ENCODE results near the gene DMGDH. TPM values are rescaled to one million over a fixed set of nuclear protein-coding genes. Genes with fewer than 3 reads are reported as not detected.
A peak's percentile ranks its signal among the peaks of the same experiment; 100 is the strongest.

Gene DMGDH
- total and polyA plus RNA-seq, 10 of the 15 experiments (the other 5 are each of a cell fraction or from before 2014, with no cell fraction given) = 0.22 to 1.5 (median 0.44) TPM; not detected in 3

DNA sequence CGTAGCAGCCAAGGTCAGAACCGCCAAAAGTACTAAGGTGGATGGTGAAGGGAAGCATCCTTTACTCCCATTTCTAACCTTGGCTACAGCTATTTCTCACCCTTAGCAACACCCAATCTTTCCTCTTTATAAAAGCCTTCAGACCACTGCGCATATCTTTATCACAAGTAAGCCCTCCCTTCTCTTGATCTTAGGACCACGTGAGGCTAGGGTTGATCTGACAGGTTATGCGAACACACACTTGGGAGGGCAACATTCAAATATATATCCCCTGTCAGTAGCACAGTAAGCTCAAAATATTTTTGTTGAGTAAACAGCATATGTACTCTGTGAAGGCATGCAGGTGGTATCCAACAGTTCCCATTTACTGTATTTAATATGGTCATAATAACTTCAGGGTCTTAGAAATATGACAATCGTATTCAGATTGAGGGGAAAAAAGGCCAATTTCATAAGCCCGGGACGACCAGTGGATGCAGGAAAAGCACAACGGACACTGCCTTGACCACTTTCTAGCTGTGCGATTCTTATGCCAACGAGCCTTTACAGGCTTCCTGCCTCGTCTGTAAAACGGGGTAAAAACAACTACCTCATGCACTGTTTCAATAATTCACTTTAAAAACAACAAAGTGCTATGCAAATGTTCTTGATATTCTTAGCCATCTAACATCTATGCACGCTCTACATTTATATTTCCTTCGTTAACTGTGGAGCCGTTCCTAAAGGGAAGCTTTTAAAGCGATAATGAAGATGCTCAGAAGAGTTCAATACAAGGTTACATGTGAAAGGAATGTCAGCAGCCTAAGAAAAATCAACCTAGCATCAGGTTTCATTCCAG is 85.7 kb downstream of the DMGDH start:
- peak overlapping the region; percentile 94 for H3K4me3 ChIP-seq
- POLR2A ChIA-PET = interaction anchor here (0.6 to 1.4 kb wide), 4 partner anchors 25 to 257 kb away, joined by 3 to 5 read pairs (median 4); no protein-coding TSS in a partner anchor
- SMC1A ChIA-PET (ENCODE audit: uncharacterized antibody, unreplicated experiment) = interaction anchor here (0.7 to 3.7 kb wide), 12 partner anchors 20 to 446 kb away, joined by 3 to 22 read pairs (median 3); no protein-coding TSS in a partner anchor
- H3K27me3 ChIP-seq (replicated peaks in 1 of 2; ENCODE audit: control insufficient read depth in 2 of 2, insufficient read depth in 2 of 2, low read length in 1 of 2) = no peaks in the 10 kb centered on the region
- peaks cover 15% of the 10 kb centered on the region for H3K79me2 ChIP-seq (ENCODE audit: control insufficient read depth, insufficient read depth, low read length)
- no peaks in the 10 kb centered on the region for H3K36me3 ChIP-seq (ENCODE audit: control insufficient read depth in 2 of 2, insufficient read depth in 2 of 2, low read length in 1 of 2)
- peak overlapping the region; percentile 85 for H3K9ac ChIP-seq (ENCODE audit: control insufficient read depth, insufficient read depth, low read length)
- H4K20me1 ChIP-seq (ENCODE audit: control insufficient read depth, insufficient read depth) = no peaks in the 10 kb centered on the region
- H2AFZ ChIP-seq (ENCODE audit: control insufficient read depth, low read depth, low read length) = peak overlapping the region; percentile 83
- no peak for DNase-seq (ENCODE audit: low read depth, low spot score)
- CTCF ChIA-PET = interaction anchor here (0.6 to 4.6 kb wide), 12 partner anchors 8 to 691 kb away, joined by 3 to 61 read pairs (median 4); no protein-coding TSS in a partner anchor
- H3K4me1 ChIP-seq (ENCODE audit: control insufficient read depth, insufficient read depth, low read length) = peaks cover 20% of the 10 kb centered on the region
- peak; percentile 21 for ATAC-seq
- in situ Hi-C loops (cut with MboI) = no loop called here
- RAD21 ChIA-PET (ENCODE audit: unreplicated experiment) = interaction anchor here (1.0 to 3.8 kb wide), 7 partner anchors 37 to 439 kb away, joined by 3 to 19 read pairs (median 4); no protein-coding TSS in a partner anchor
- TF ChIP-seq ETV6 (conservative IDR thresholded peaks at IDR 0.05 in 1 of 2, IDR thresholded peaks at IDR 0.05 in 1 of 2; ENCODE audit: borderline replicate concordance in 1 of 2, low read depth in 1 of 2) (no peak), RAD51 (IDR thresholded peaks at IDR 0.05) (peak; percentile 72; the same call in 1 of the 2 replicates), SMARCA5 (IDR thresholded peaks at IDR 0.05) (no peak), YY1 (IDR thresholded peaks at IDR 0.05; ENCODE audit: low read depth, low read length) (no peak), MEF2A (IDR thresholded peaks at IDR 0.05; ENCODE audit: insufficient read depth, low read depth, low read length) (no peak), PML (IDR thresholded peaks at IDR 0.05; ENCODE audit: low read length) (peak; percentile 44; the same call in 1 of the 2 replicates), RELA (IDR thresholded peaks at IDR 0.05; ENCODE audit: borderline replicate concordance, partially characterized antibody) (no peak), GATAD2B (conservative IDR thresholded peaks at IDR 0.05; ENCODE audit: low read depth) (no peak), PAX5 (IDR thresholded peaks at IDR 0.05; ENCODE audit: borderline replicate concordance, low read depth, low read length) (no peak), ZNF24 (IDR thresholded peaks at IDR 0.05) (no peak), CBX5 (IDR thresholded peaks at IDR 0.05; ENCODE audit: low read depth) (0 out of 2 replicates have a peak, but pooled peaks have one; percentile 7), JUND (IDR thresholded peaks at IDR 0.05; ENCODE audit: low read depth, low read length) (no peak)
- TF ChIP-seq, protein P1, sequence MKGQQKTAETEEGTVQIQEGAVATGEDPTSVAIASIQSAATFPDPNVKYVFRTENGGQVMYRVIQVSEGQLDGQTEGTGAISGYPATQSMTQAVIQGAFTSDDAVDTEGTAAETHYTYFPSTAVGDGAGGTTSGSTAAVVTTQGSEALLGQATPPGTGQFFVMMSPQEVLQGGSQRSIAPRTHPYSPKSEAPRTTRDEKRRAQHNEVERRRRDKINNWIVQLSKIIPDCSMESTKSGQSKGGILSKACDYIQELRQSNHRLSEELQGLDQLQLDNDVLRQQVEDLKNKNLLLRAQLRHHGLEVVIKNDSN (IDR thresholded peaks at IDR 0.05; ENCODE audit: borderline replicate concordance, extremely low read length, insufficient read depth, low read depth, low read length) = peak; percentile 59
- TF ChIP-seq, protein P2, sequence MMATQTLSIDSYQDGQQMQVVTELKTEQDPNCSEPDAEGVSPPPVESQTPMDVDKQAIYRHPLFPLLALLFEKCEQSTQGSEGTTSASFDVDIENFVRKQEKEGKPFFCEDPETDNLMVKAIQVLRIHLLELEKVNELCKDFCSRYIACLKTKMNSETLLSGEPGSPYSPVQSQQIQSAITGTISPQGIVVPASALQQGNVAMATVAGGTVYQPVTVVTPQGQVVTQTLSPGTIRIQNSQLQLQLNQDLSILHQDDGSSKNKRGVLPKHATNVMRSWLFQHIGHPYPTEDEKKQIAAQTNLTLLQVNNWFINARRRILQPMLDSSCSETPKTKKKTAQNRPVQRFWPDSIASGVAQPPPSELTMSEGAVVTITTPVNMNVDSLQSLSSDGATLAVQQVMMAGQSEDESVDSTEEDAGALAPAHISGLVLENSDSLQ (IDR thresholded peaks at IDR 0.05) = peak; percentile 36; the same call in 1 of the 2 replicates
- intact Hi-C loops (cut with micrococcal nuclease; ENCODE audit: unreplicated experiment) = loop anchor here (2.0 to 5.0 kb wide), 3 partner anchors 38 to 257 kb away; partner anchors contain the start of gene JMY
- under 1% methylated on average over 17 of the region's 17 CpGs for WGBS (ENCODE audit: insufficient coverage, insufficient replicate concordance, low lambda C conversion rate, missing lambda C conversion rate)
- no peak for FAIRE-seq
- H3K27ac ChIP-seq (ENCODE audit: control insufficient read depth, insufficient read depth) = peak overlapping the region; percentile 90
- H3K9me3 ChIP-seq (replicated peaks; ENCODE audit: control insufficient read depth, insufficient read depth, low read length) = no peaks in the 10 kb centered on the region
- H3K4me2 ChIP-seq (ENCODE audit: control insufficient read depth, insufficient read depth) = peak overlapping the region; percentile 90
- TSS peak; percentile 73 for BruUV-seq (replicated peaks)

Measured in GM12878 (cell line).